Lower leg skin (tissue), 4 donors: ENCODE data around the gene SH3BGR. TPM values are rescaled to one million over a fixed set of nuclear protein-coding genes. Genes with fewer than 3 reads are reported as not detected.

Experiments used
- DNase-seq, 2 donors: peaks; one replicate each; pipeline ENCODE4 v3.0.0-alpha.2; 2019; ENCODE audit warnings: low spot score in 2 of 2
- H3K4me3 ChIP-seq: fragments of 200-600 bp; sonication (generic); 2 replicates; pipeline ENCODE4 v1.5.1; 2017; ENCODE audit warnings: mild to moderate bottlenecking, low read depth; ENCODE audit not compliant: poor library complexity, severe bottlenecking
- POLR2A ChIP-seq, 2 donors: fragments of 450-650 bp; IDR thresholded peaks; one replicate each; pipeline ENCODE4 v1.6.1; 2016 to 2017; ENCODE audit warnings: antibody characterized with exemption in 2 of 2, mild to moderate bottlenecking in 1 of 2, moderate library complexity in 1 of 2
- WGBS, 2 donors: methylation state at CpG; one replicate each; pipeline ENCODE4 v1.1.5; 2018; 5-methylcytosine and 5-hydroxymethylcytosine counted together
- intact Hi-C: fragments of 100-400 bp; cut with DNase I; formaldehyde crosslinking; loops from one replicate; pipeline ENCODE4 v1.15.0; 2023; ENCODE audit warnings: low total_unique reads
- microRNA-seq, 2 donors: library from miRNA; unstranded; fragments of <30 nt; microRNA quantifications; one replicate each; pipeline ENCODE4, GENCODE V29; 2016; ENCODE audit warnings: borderline replicate concordance in 2 of 2, borderline number of aligned reads in 1 of 2
- total RNA-seq, 4 donors: library from RNA; depleted of rRNA; stranded (reverse); fragments of >200 nt; gene quantifications; one replicate each; pipeline ENCODE4 v1.1.0, GENCODE V29; 2016
- TF ChIP-seq, protein P1 (sequence below), 3 donors: fragments of 450-650 bp; IDR thresholded peaks; one replicate each; pipeline ENCODE4 v1.5.1; 2016; ENCODE audit warnings: antibody characterized with exemption in 3 of 3, mild to moderate bottlenecking in 3 of 3, moderate library complexity in 2 of 3

The SH3BGR gene
- total RNA-seq, 4 donors from 2014 or later, result 0.74 to 3.7 (median 3.5) TPM; not detected in 1

DNA sequence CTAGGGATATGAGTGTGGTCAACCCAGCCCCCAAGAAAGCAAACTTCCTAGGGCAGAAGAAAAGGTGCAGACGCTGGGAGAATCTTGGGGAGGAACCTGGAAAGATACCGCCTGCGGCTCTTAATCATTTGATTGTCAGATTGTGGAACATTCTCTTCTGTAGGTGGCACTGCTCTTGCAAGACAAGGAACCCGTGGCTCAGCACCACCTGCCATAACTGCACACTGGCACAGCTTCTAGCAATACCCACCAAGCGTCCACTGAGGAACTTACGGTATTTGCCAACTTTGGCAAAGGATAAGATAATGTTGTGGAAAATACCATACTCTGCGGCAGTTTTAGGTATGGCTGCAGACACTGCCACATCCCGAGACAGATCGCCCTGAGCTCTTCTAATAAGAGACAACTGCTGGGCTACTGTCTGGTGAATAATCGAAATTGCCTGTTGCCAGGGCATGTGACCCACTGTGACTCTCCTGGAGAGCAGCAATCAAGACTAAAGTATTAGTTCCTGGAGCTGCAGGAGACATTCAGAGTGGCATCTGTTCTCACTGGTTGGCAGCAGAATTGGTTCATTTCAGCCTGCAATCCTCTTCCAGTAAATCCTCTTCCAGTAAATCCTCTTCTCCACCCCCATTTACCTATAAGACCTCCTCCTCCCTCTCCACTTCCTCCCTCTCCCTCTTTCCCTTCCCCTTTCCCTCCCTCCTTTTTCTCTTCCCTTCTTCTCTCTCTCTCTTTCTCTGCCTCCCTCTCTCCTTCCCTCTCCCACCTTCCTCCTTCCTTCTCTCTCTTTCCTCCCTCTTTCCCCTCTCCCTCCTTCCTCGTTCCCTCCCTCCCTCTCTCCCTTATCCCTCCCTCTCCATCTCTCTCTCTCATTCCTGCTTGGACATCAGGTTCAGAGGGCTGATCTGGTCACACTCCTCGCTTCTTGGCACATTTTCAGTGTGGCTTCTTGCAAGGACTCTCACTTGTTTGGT is 111.3 kb downstream of the SH3BGR start:
- DNase-seq, result no peak
- TF ChIP-seq, protein P1, sequence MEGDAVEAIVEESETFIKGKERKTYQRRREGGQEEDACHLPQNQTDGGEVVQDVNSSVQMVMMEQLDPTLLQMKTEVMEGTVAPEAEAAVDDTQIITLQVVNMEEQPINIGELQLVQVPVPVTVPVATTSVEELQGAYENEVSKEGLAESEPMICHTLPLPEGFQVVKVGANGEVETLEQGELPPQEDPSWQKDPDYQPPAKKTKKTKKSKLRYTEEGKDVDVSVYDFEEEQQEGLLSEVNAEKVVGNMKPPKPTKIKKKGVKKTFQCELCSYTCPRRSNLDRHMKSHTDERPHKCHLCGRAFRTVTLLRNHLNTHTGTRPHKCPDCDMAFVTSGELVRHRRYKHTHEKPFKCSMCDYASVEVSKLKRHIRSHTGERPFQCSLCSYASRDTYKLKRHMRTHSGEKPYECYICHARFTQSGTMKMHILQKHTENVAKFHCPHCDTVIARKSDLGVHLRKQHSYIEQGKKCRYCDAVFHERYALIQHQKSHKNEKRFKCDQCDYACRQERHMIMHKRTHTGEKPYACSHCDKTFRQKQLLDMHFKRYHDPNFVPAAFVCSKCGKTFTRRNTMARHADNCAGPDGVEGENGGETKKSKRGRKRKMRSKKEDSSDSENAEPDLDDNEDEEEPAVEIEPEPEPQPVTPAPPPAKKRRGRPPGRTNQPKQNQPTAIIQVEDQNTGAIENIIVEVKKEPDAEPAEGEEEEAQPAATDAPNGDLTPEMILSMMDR (IDR thresholded peaks at IDR 0.05), result no peak
- TF ChIP-seq POLR2A (IDR thresholded peaks at IDR 0.05), result no peak
- H3K4me3 ChIP-seq, result no peak overlapping the region
- 72 to 74% methylated on average over 12 of the region's 12 CpGs for WGBS, 2 donors
- intact Hi-C loops, result no loop called here

DNA sequence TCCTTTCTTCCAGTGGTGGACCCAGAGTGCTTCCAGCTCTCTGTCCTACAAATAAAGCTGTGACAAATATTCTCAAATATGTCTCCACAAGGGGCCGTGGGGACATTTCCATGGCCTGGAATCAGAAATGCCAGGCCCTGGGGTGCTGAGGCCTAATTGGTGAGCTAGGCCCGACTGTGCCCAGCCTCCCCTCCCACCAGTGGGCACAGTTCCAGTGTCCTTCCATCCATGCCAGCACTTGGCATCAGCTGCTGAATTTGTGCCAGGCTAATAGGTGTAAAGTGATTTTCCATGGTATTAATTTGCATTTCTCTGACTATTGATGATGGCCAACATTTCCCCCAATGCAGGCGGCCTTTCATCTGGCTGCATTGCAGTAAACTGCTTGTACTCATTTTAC is 112.4 kb downstream of the SH3BGR start:
- TF ChIP-seq, protein P1 (IDR thresholded peaks at IDR 0.05), result no peak
- no peak for TF ChIP-seq POLR2A (IDR thresholded peaks at IDR 0.05)
- H3K4me3 ChIP-seq, result no peak overlapping the region
- 53 to 71% methylated on average over 3 of the region's 3 CpGs for WGBS, 2 donors
- no peak for DNase-seq
- intact Hi-C loops, result no loop called here

Small RNAs within 50 kb of the gene (microRNA-seq; reads per million reads assigned to microRNA genes)
- 0.68 to 1.1 reads per million in 2 donors for gene MIR6508

Other genes starting within 250 kb of the SH3BGR start
- 10 to 100 TPM; 42.2 to 57.2 (median 52.6) TPM for gene BRWD1, start 138.3 kb upstream of the SH3BGR start, total RNA-seq
- gene HMGN1, start 102.9 kb upstream of the SH3BGR start, total RNA-seq, result 100 to 1,000 TPM; 103 to 126 (median 111) TPM
- under 1 TPM in 3 of 4 donors, not detected in 1; 0.30 to 0.81 (median 0.79) TPM for gene LCA5L, start 6.2 kb upstream of the SH3BGR start, total RNA-seq
- 1 to 10 TPM in 3 of 4 donors, under 1 TPM in 1; 0.89 to 7.6 (median 4.1) TPM for gene B3GALT5, start 161.0 kb downstream of the SH3BGR start, total RNA-seq